ENCODE data around the gene STX1A. TPM values are rescaled to one million over a fixed set of nuclear protein-coding genes. Genes with fewer than 3 reads are reported as not detected.
A peak's percentile ranks its signal among the peaks of the same experiment; 100 is the strongest.

Gene STX1A
- total and polyA plus RNA-seq, 2 of the 13 experiments (the other 11 are each of a cell fraction or from before 2014, with no cell fraction given): 6.1 to 12.2 TPM

- peak; percentile 71 for TF ChIP-seq ZNF687 (CRISPR knock-in tag; IDR thresholded peaks at IDR 0.05)
- TF ChIP-seq SMAD1 (CRISPR knock-in tag; IDR thresholded peaks at IDR 0.05; ENCODE audit: borderline replicate concordance, low read depth): no peak
- TF ChIP-seq GMEB2 (CRISPR knock-in tag; IDR thresholded peaks at IDR 0.05; ENCODE audit: low read depth): no peak
- TF ChIP-seq ELF1 (CRISPR knock-in tag; IDR thresholded peaks at IDR 0.05): no peak
- TF ChIP-seq HHEX (CRISPR knock-in tag; IDR thresholded peaks at IDR 0.05): no peak
- TF ChIP-seq ZNF644 (CRISPR knock-in tag; IDR thresholded peaks at IDR 0.05; ENCODE audit: low read depth): no peak
- TF ChIP-seq ZNF672 (CRISPR knock-in tag; IDR thresholded peaks at IDR 0.05): no peak
- TF ChIP-seq ZNF574 (CRISPR knock-in tag; IDR thresholded peaks at IDR 0.05): no peak; the same call in 1 of the 2 replicates
- no peak for TF ChIP-seq LCORL (IDR thresholded peaks at IDR 0.05)
- TF ChIP-seq LCORL (CRISPR knock-in tag; IDR thresholded peaks at IDR 0.05): peak; percentile 79
- TF ChIP-seq SIX4 (CRISPR knock-in tag; IDR thresholded peaks at IDR 0.05): 0 out of 2 replicates have a peak, but pooled peaks have one; percentile 18
- TF ChIP-seq ZNF557 (CRISPR knock-in tag; IDR thresholded peaks at IDR 0.05): no peak
- TF ChIP-seq IRF2 (CRISPR knock-in tag; IDR thresholded peaks at IDR 0.05): 0 out of 2 replicates have a peak, but pooled peaks have one; percentile 21
- no peak for TF ChIP-seq CREBL2 (CRISPR knock-in tag; IDR thresholded peaks at IDR 0.05; ENCODE audit: borderline replicate concordance)
- peak; percentile 19 for TF ChIP-seq CBX1 (IDR thresholded peaks at IDR 0.05; ENCODE audit: low read depth)
- TF ChIP-seq ZBTB21 (CRISPR knock-in tag; IDR thresholded peaks at IDR 0.05): no peak
- no peak for TF ChIP-seq NR2F6 (IDR thresholded peaks at IDR 0.05)
- no peak for TF ChIP-seq NR2F6 (CRISPR knock-in tag; IDR thresholded peaks at IDR 0.05)
- peak; percentile 21; the same call in 1 of the 2 replicates for TF ChIP-seq ZNF460 (CRISPR knock-in tag; IDR thresholded peaks at IDR 0.05; ENCODE audit: borderline replicate concordance)
- TF ChIP-seq SP2 (CRISPR knock-in tag; IDR thresholded peaks at IDR 0.05): no peak
- TF ChIP-seq NRL (CRISPR knock-in tag; IDR thresholded peaks at IDR 0.05; ENCODE audit: borderline replicate concordance): 0 out of 2 replicates have a peak, but pooled peaks have one; percentile 30
Measured at GRCh38 chr7:73667344-73668102, 51.9 kb downstream of the STX1A start, which contains the start of gene VPS37D (continued).
